ENCODE measurements around the gene SYNGR4.

Gene SYNGR4

GRCh38 chr19:48392860-48393558 lies 28.8 kb downstream of the SYNGR4 start:
- H4K20me1 ChIP-seq (ENCODE audit: insufficient read depth, low read length), result 0 out of 2 replicates have a peak, but pooled peaks cover 4% of the 10 kb centered on the region
- H3K9ac ChIP-seq (ENCODE audit: low read depth, low read length), result no peak overlapping the region
- no peak overlapping the region for H3K4me3 ChIP-seq (ENCODE audit: low read depth in 1 of 2, low read length in 2 of 2)
- peaks cover 25% of the 10 kb centered on the region for H3K79me2 ChIP-seq (ENCODE audit: insufficient read depth, low read length)
- H3K4me1 ChIP-seq (ENCODE audit: insufficient read depth, low read length), result peaks cover 20% of the 10 kb centered on the region
- H3K27ac ChIP-seq (ENCODE audit: low read length), result no peak overlapping the region
- TF ChIP-seq CTCF (IDR thresholded peaks at IDR 0.05; ENCODE audit: borderline replicate concordance, extremely low read depth, low read length, poor library complexity, severe bottlenecking), result no peak
- no peak for TF ChIP-seq EZH2 (IDR thresholded peaks at IDR 0.05; ENCODE audit: borderline replicate concordance, low read depth, low read length, severe bottlenecking)
- H3K36me3 ChIP-seq (ENCODE audit: insufficient read depth, low read length), result peaks cover 15% of the 10 kb centered on the region
- H3K4me2 ChIP-seq (ENCODE audit: insufficient read depth, low read length), result no peak overlapping the region
- H3K9me3 ChIP-seq (ENCODE audit: insufficient read depth, low read length, severe bottlenecking), result no peaks in the 10 kb centered on the region
- no peak for ATAC-seq (ENCODE audit: insufficient read depth, low read depth)
- peaks cover 45% of the 10 kb centered on the region for H3K27me3 ChIP-seq (ENCODE audit: insufficient read depth, low read length, poor library complexity)
- H2AFZ ChIP-seq (ENCODE audit: low read depth, low read length), result no peak overlapping the region
- no peak for DNase-seq

- Histone ChIP-seq H3K4me2 (ENCODE audit: insufficient read depth, low read length) (0 out of 2 replicates have a peak within 1 kb of the TSS, but pooled peaks have one; percentile 33), H2AFZ (ENCODE audit: low read depth, low read length) (no peak within 1 kb of the TSS), H3K79me2 (ENCODE audit: insufficient read depth, low read length) (peaks cover 23% of the 10 kb centered on the region), H4K20me1 (ENCODE audit: insufficient read depth, low read length) (0 out of 2 replicates have a peak, but pooled peaks cover 4% of the 10 kb centered on the region), H3K36me3 (ENCODE audit: insufficient read depth, low read length) (peaks cover 8% of the 10 kb centered on the region), H3K9ac (ENCODE audit: low read depth, low read length) (no peak within 1 kb of the TSS), H3K27me3 (ENCODE audit: insufficient read depth, low read length, poor library complexity) (peaks cover 45% of the 10 kb centered on the region), H3K9me3 (ENCODE audit: insufficient read depth, low read length, severe bottlenecking) (no peaks in the 10 kb centered on the region), H3K27ac (ENCODE audit: low read length) (no peak within 1 kb of the TSS), H3K4me3 (ENCODE audit: low read depth in 1 of 2, low read length in 2 of 2) (no peak within 1 kb of the TSS), H3K4me1 (ENCODE audit: insufficient read depth, low read length) (peaks cover 20% of the 10 kb centered on the region)
- DNase-seq (peak; percentile 30), ATAC-seq (ENCODE audit: insufficient read depth, low read depth) (no peak)
- TF ChIP-seq EZH2 (IDR thresholded peaks at IDR 0.05; ENCODE audit: borderline replicate concordance, low read depth, low read length, severe bottlenecking) (no peak), CTCF (IDR thresholded peaks at IDR 0.05; ENCODE audit: borderline replicate concordance, extremely low read depth, low read length, poor library complexity, severe bottlenecking) (no peak)
Measured at GRCh38 chr19:48393559-48394330, 29.6 kb downstream of the SYNGR4 start, which contains the start of gene GRIN2D. GRIN2D (plus strand) TSS chr19:48393668; CDS start chr19:48398393, 4,725 bp downstream.

GRCh38 chr19:48394331-48395169 lies 30.4 kb downstream of the SYNGR4 start:
- TF ChIP-seq EZH2 (IDR thresholded peaks at IDR 0.05; ENCODE audit: borderline replicate concordance, low read depth, low read length, severe bottlenecking) (peak; percentile 61), CTCF (IDR thresholded peaks at IDR 0.05; ENCODE audit: borderline replicate concordance, extremely low read depth, low read length, poor library complexity, severe bottlenecking) (no peak)
- peaks cover 45% of the 10 kb centered on the region for H3K27me3 ChIP-seq (ENCODE audit: insufficient read depth, low read length, poor library complexity)
- no peak for DNase-seq
- peaks cover 18% of the 10 kb centered on the region for H3K79me2 ChIP-seq (ENCODE audit: insufficient read depth, low read length)
- 0 out of 2 replicates have a peak, but pooled peaks cover under 1% of the 10 kb centered on the region for H4K20me1 ChIP-seq (ENCODE audit: insufficient read depth, low read length)
- no peak overlapping the region for H3K27ac ChIP-seq (ENCODE audit: low read length)
- no peak overlapping the region for H3K4me2 ChIP-seq (ENCODE audit: insufficient read depth, low read length)
- H3K36me3 ChIP-seq (ENCODE audit: insufficient read depth, low read length), result peaks cover under 1% of the 10 kb centered on the region
- H3K9me3 ChIP-seq (ENCODE audit: insufficient read depth, low read length, severe bottlenecking), result no peaks in the 10 kb centered on the region
- H3K4me1 ChIP-seq (ENCODE audit: insufficient read depth, low read length), result peaks cover 15% of the 10 kb centered on the region
- no peak overlapping the region for H3K4me3 ChIP-seq (ENCODE audit: low read depth in 1 of 2, low read length in 2 of 2)
- H3K9ac ChIP-seq (ENCODE audit: low read depth, low read length), result no peak overlapping the region
- H2AFZ ChIP-seq (ENCODE audit: low read depth, low read length), result no peak overlapping the region
- no peak for ATAC-seq (ENCODE audit: insufficient read depth, low read depth)

Measured in DND-41 (cell line).